ENCODE measurements around the gene ARHGAP27. TPM values are rescaled to one million over a fixed set of nuclear protein-coding genes. Genes with fewer than 3 reads are reported as not detected.

Gene ARHGAP27
- total RNA-seq, 1 donor from 2014 or later, result 1.4 TPM

DNA sequence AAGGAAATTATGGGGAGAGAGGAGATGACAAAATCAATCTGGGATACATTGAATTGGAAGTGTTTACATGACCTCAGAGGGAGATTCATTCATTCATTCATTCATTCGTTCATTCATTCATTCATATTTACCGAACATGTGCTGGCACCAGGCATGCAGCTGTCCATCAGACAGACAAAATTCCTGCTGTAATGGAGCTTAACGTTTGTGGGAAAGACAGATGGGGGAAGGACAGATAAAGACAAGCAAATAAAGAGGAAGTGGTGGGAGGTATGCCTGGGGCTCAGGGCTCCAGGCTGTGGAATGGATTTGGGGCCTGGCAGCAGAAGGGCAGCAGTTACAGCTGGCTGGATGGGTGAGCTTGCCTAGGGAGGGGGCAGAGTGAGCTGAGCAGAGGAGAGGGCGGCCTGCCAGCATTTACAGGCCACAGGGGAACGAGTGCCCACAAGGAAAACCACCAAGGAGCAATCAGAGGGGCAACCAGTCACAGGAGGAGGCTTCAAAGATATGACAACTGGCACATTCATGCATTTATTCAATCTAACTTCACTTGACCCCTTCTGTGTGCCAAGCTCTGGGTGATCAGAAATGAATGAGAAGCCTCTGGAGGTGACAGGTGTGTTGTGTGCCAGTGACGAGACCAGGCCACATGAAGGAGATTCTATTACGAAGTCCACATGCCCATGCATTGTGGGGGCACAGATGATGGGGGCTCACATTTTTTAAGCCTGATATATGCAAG, 48.5 kb downstream of the ARHGAP27 start:
- peak overlapping the region; percentile 59 for H3K27ac Mint-ChIP-seq (ENCODE audit: unreplicated experiment)
- TF ChIP-seq, protein P1, sequence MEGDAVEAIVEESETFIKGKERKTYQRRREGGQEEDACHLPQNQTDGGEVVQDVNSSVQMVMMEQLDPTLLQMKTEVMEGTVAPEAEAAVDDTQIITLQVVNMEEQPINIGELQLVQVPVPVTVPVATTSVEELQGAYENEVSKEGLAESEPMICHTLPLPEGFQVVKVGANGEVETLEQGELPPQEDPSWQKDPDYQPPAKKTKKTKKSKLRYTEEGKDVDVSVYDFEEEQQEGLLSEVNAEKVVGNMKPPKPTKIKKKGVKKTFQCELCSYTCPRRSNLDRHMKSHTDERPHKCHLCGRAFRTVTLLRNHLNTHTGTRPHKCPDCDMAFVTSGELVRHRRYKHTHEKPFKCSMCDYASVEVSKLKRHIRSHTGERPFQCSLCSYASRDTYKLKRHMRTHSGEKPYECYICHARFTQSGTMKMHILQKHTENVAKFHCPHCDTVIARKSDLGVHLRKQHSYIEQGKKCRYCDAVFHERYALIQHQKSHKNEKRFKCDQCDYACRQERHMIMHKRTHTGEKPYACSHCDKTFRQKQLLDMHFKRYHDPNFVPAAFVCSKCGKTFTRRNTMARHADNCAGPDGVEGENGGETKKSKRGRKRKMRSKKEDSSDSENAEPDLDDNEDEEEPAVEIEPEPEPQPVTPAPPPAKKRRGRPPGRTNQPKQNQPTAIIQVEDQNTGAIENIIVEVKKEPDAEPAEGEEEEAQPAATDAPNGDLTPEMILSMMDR (conservative IDR thresholded peaks at IDR 0.05), result no peak
- no peaks in the 10 kb centered on the region for H3K4me1 Mint-ChIP-seq
- peaks cover 13% of the 10 kb centered on the region for H3K27me3 Mint-ChIP-seq (ENCODE audit: low read depth)
- no peak overlapping the region for H3K4me3 Mint-ChIP-seq
- no peaks in the 10 kb centered on the region for H3K36me3 Mint-ChIP-seq (ENCODE audit: low read depth)
- no peaks in the 10 kb centered on the region for H3K9me3 Mint-ChIP-seq
- no peak for DNase-seq (ENCODE audit: low read depth, low spot score)

DNA sequence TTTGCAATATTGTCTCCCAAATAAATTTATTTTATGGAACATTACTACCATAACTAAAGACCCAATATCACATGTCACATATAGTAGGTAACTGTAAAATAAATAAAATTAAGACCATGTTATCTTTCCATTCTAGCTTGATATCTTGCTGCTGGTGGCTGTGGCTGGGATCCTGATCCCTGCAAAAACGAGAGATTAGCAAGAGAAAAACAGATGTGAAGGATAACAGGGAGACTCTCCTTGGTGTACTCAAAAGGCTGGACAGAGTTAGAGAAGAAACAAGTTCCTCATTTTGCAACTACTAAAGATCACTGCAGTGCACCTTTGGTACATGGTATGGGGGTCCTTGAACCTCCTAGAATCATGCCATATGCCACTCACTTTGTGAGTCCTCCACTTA, 49.7 kb downstream of the ARHGAP27 start:
- H3K27ac Mint-ChIP-seq (ENCODE audit: unreplicated experiment), result no peak overlapping the region
- no peaks in the 10 kb centered on the region for H3K4me1 Mint-ChIP-seq
- H3K4me3 Mint-ChIP-seq, result no peak overlapping the region
- H3K36me3 Mint-ChIP-seq (ENCODE audit: low read depth), result no peaks in the 10 kb centered on the region
- peaks cover 6% of the 10 kb centered on the region for H3K27me3 Mint-ChIP-seq (ENCODE audit: low read depth)
- no peaks in the 10 kb centered on the region for H3K9me3 Mint-ChIP-seq
- TF ChIP-seq, protein P1 (conservative IDR thresholded peaks at IDR 0.05), result no peak
- DNase-seq (ENCODE audit: low read depth, low spot score), result no peak

DNA sequence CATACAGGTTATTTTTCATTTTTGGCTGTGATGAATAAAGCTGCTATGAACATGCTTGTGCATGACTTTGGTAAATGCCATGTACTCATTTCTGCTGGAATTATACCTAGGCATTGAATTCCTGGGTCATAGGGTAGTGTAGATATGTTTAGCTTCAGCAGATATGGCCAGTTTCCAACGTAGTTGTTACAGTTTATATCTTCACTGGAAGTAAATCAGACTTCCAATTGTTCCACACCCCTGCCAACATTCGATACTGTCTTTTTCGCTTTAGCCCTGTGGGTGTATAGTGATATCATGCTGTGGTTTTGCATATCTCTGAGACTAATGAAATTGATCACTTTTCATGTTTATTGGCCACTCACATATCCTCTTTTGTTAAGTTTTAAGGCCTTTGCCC, 50.4 kb downstream of the ARHGAP27 start:
- H3K4me3 Mint-ChIP-seq, result no peak overlapping the region
- TF ChIP-seq, protein P1 (conservative IDR thresholded peaks at IDR 0.05), result no peak
- no peak for DNase-seq (ENCODE audit: low read depth, low spot score)
- H3K4me1 Mint-ChIP-seq, result no peaks in the 10 kb centered on the region
- no peaks in the 10 kb centered on the region for H3K9me3 Mint-ChIP-seq
- no peak overlapping the region for H3K27ac Mint-ChIP-seq (ENCODE audit: unreplicated experiment)
- no peaks in the 10 kb centered on the region for H3K36me3 Mint-ChIP-seq (ENCODE audit: low read depth)
- H3K27me3 Mint-ChIP-seq (ENCODE audit: low read depth), result peaks cover 2% of the 10 kb centered on the region

DNA sequence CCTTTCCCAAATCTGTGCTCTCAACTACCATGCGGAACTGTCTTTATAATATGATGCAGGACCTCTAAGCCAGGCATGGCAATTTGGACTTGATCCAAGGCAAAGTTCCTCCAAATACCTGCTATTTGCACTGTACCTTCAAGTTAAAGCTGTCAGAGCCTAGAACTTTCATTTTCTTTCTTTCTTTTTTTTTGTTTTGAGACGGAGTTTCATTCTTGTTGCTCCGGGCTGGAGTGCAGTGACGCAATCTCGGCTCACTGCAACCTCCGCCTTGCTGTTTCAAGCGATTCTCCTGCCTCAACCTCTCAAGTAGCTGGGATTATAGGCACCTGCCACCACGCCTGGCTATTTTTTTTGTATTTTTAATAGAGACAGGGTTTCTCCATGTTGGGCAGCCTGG, 51.7 kb downstream of the ARHGAP27 start:
- Mint-ChIP-seq H3K4me3 (no peak overlapping the region), H3K9me3 (no peaks in the 10 kb centered on the region), H3K4me1 (no peaks in the 10 kb centered on the region), H3K27ac (ENCODE audit: unreplicated experiment) (no peak overlapping the region), H3K36me3 (ENCODE audit: low read depth) (no peaks in the 10 kb centered on the region), H3K27me3 (ENCODE audit: low read depth) (peaks cover 2% of the 10 kb centered on the region)
- no peak for DNase-seq (ENCODE audit: low read depth, low spot score)
- TF ChIP-seq, protein P1 (conservative IDR thresholded peaks at IDR 0.05), result no peak

DNA sequence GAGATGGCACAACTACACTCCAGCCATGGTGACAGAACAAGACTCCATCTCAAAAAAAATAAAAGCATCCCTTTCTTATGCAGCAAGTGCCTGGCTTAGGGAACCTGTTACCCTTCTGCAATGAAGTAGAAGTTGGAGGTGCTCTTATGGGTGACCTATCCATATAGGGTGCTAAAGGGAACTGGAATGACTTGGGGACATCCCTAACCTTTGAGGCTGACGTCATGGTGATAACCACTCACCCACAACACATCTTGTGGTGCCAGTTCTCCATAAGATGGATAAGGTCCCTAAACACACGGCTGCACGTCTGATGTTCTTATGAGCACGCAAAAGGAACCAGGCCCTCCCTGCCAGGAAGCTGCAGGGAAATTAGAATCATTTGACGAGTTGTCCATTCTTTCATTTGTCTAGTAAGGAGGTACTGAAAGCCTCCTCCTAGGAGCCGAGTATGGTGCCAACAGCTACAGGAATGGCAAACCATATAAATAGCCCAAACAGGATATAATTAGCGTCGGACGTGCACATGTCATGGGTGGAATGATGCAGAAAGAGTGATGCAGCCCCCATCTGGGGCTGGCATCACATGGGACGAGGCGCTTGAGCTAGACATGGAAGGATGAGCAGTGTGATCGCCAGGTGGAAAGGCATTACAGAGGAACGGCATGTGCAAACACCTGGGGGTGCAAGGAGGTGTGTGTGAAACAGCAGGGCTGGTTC, 52.5 kb downstream of the ARHGAP27 start:
- H3K27me3 Mint-ChIP-seq (ENCODE audit: low read depth), result peaks cover 2% of the 10 kb centered on the region
- DNase-seq (ENCODE audit: low read depth, low spot score), result no peak
- TF ChIP-seq, protein P1 (conservative IDR thresholded peaks at IDR 0.05), result no peak
- no peaks in the 10 kb centered on the region for H3K9me3 Mint-ChIP-seq
- H3K36me3 Mint-ChIP-seq (ENCODE audit: low read depth), result no peaks in the 10 kb centered on the region
- no peak overlapping the region for H3K4me3 Mint-ChIP-seq
- no peak overlapping the region for H3K27ac Mint-ChIP-seq (ENCODE audit: unreplicated experiment)
- no peaks in the 10 kb centered on the region for H3K4me1 Mint-ChIP-seq

Measured in neural crest cell (in vitro differentiated cells).